SK-N-SH treated with all-trans-retinoic acid at 6 μM for 48 hours (cell line): ENCODE data around the gene TRAK1.

ENCODE experiments used
- ATAC-seq: fragments of 200-7000 bp; cut with Tn5 transposase; 3 replicates; pipeline ENCODE4 v1.9.1; 2020; ENCODE audit warnings: mild to moderate bottlenecking, moderate library complexity
- ARNTL ChIP-seq: fragments of 450-650 bp; formaldehyde crosslinking; IDR thresholded peaks from 2 replicates; pipeline ENCODE4 v1.5.0; 2020; ENCODE audit warnings: low read depth, mild to moderate bottlenecking, moderate library complexity, borderline replicate concordance
- BACH2 ChIP-seq: fragments of 250-450 bp; sonication (Bioruptor Pico); IDR thresholded peaks from 2 replicates; pipeline ENCODE4 v1.9.0; 2021; ENCODE audit warnings: mild to moderate bottlenecking, borderline replicate concordance
- CREB5 ChIP-seq: fragments of 250-450 bp; sonication (Bioruptor Pico); IDR thresholded peaks from 2 replicates; pipeline ENCODE4 v1.5.1; 2020; ENCODE audit warnings: low read depth, mild to moderate bottlenecking, moderate library complexity
- CSDC2 ChIP-seq: fragments of 250-450 bp; sonication (Bioruptor Pico); IDR thresholded peaks from 2 replicates; pipeline ENCODE4 v1.5.0; 2020; ENCODE audit warnings: mild to moderate bottlenecking, moderate library complexity
- ESRRG ChIP-seq: fragments of 250-450 bp; sonication (Bioruptor Pico); IDR thresholded peaks from 2 replicates; pipeline ENCODE4 v1.6.1; 2021; ENCODE audit warnings: mild to moderate bottlenecking
- GLIS3 ChIP-seq: fragments of 250-450 bp; sonication (Bioruptor Pico); IDR thresholded peaks from 2 replicates; pipeline ENCODE4 v1.5.0; 2020; ENCODE audit warnings: mild to moderate bottlenecking, moderate library complexity
- OSR1 ChIP-seq: fragments of 250-450 bp; sonication (Bioruptor Pico); IDR thresholded peaks from 2 replicates; pipeline ENCODE4 v1.8.0; 2022; ENCODE audit warnings: moderate library complexity, mild to moderate bottlenecking, inconsistent platforms
- PPARA ChIP-seq: fragments of 250-450 bp; sonication (Bioruptor Pico); IDR thresholded peaks from 2 replicates; pipeline ENCODE4 v1.5.0; 2020; ENCODE audit warnings: mild to moderate bottlenecking, borderline replicate concordance
- RARB ChIP-seq: fragments of 250-450 bp; sonication (Bioruptor Pico); IDR thresholded peaks from 2 replicates; pipeline ENCODE4 v1.8.0; 2021; ENCODE audit warnings: mild to moderate bottlenecking, moderate library complexity
- SNAI2 ChIP-seq: fragments of 250-450 bp; sonication (Bioruptor Pico); IDR thresholded peaks from 2 replicates; pipeline ENCODE4 v1.5.0; 2020; ENCODE audit warnings: mild to moderate bottlenecking, moderate library complexity
- TCF4 ChIP-seq: fragments of 250-450 bp; sonication (Bioruptor Pico); IDR thresholded peaks from 2 replicates; pipeline ENCODE4 v1.8.0; 2021; ENCODE audit warnings: mild to moderate bottlenecking, moderate library complexity, borderline replicate concordance
- TOX ChIP-seq: fragments of 250-450 bp; sonication (Bioruptor Pico); IDR thresholded peaks from 2 replicates; pipeline ENCODE4 v1.8.0; 2021; ENCODE audit warnings: mild to moderate bottlenecking, moderate library complexity, borderline replicate concordance
- ZC3H10 ChIP-seq: fragments of 250-450 bp; sonication (Bioruptor Pico); IDR thresholded peaks from 2 replicates; pipeline ENCODE4 v1.5.1; 2021; ENCODE audit warnings: mild to moderate bottlenecking, moderate library complexity
- ZFP3 ChIP-seq: fragments of 250-450 bp; sonication (Bioruptor Pico); IDR thresholded peaks from 2 replicates; pipeline ENCODE4 v1.5.0; 2020; ENCODE audit warnings: mild to moderate bottlenecking, moderate library complexity
- ZFP30 ChIP-seq: fragments of 450-650 bp; formaldehyde crosslinking; IDR thresholded peaks from 2 replicates; pipeline ENCODE4 v1.5.0; 2022; ENCODE audit warnings: mild to moderate bottlenecking, moderate library complexity
- ZNF565 ChIP-seq: fragments of 450-650 bp; formaldehyde crosslinking; conservative IDR thresholded peaks from 2 replicates; pipeline ENCODE4 v1.5.0; 2020; ENCODE audit warnings: low read depth, mild to moderate bottlenecking, moderate library complexity
- ZNF70 ChIP-seq: fragments of 450-650 bp; formaldehyde crosslinking; IDR thresholded peaks from 2 replicates; pipeline ENCODE4 v1.5.0; 2020; ENCODE audit warnings: mild to moderate bottlenecking, moderate library complexity
- ZNF8 ChIP-seq: fragments of 450-650 bp; formaldehyde crosslinking; IDR thresholded peaks from 2 replicates; pipeline ENCODE4 v1.5.0; 2020; ENCODE audit warnings: mild to moderate bottlenecking, moderate library complexity
- TF ChIP-seq, protein P1 (sequence below): fragments of 250-450 bp; sonication (Bioruptor Pico); IDR thresholded peaks from 2 replicates; pipeline ENCODE4 v1.8.0; 2020; ENCODE audit warnings: mild to moderate bottlenecking, moderate library complexity, borderline replicate concordance
- TF ChIP-seq, protein P2 (sequence below): fragments of 250-450 bp; sonication (Bioruptor Pico); IDR thresholded peaks from 2 replicates; pipeline ENCODE4 v1.5.0; 2020; ENCODE audit warnings: mild to moderate bottlenecking, moderate library complexity
- TF ChIP-seq, protein P3 (sequence below): fragments of 250-450 bp; sonication (Bioruptor Pico); IDR thresholded peaks from 2 replicates; pipeline ENCODE4 v1.8.0; 2021; ENCODE audit warnings: low read depth, mild to moderate bottlenecking, moderate library complexity, borderline replicate concordance

Gene TRAK1

GRCh38 chr3:42122261-42123011 is 31.3 kb downstream of the TRAK1 start:
- TF ChIP-seq GLIS3 (CRISPR knock-in tag) = no peak
- TF ChIP-seq ZFP3 (CRISPR knock-in tag) = no peak
- no peak for TF ChIP-seq SNAI2
- no peak for TF ChIP-seq CSDC2 (CRISPR knock-in tag)
- no peak for TF ChIP-seq ZNF70 (CRISPR knock-in tag)
- no peak for TF ChIP-seq OSR1 (CRISPR knock-in tag)
- TF ChIP-seq TOX (CRISPR knock-in tag) = no peak
- no peak for TF ChIP-seq ZC3H10
- TF ChIP-seq PPARA = no peak
- TF ChIP-seq ZFP30 (CRISPR knock-in tag) = no peak
- TF ChIP-seq, protein P1, sequence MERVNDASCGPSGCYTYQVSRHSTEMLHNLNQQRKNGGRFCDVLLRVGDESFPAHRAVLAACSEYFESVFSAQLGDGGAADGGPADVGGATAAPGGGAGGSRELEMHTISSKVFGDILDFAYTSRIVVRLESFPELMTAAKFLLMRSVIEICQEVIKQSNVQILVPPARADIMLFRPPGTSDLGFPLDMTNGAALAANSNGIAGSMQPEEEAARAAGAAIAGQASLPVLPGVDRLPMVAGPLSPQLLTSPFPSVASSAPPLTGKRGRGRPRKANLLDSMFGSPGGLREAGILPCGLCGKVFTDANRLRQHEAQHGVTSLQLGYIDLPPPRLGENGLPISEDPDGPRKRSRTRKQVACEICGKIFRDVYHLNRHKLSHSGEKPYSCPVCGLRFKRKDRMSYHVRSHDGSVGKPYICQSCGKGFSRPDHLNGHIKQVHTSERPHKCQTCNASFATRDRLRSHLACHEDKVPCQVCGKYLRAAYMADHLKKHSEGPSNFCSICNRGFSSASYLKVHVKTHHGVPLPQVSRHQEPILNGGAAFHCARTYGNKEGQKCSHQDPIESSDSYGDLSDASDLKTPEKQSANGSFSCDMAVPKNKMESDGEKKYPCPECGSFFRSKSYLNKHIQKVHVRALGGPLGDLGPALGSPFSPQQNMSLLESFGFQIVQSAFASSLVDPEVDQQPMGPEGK (CRISPR knock-in tag) = no peak
- no peak for TF ChIP-seq ZNF565 (CRISPR knock-in tag)
- no peak for ATAC-seq

DNA sequence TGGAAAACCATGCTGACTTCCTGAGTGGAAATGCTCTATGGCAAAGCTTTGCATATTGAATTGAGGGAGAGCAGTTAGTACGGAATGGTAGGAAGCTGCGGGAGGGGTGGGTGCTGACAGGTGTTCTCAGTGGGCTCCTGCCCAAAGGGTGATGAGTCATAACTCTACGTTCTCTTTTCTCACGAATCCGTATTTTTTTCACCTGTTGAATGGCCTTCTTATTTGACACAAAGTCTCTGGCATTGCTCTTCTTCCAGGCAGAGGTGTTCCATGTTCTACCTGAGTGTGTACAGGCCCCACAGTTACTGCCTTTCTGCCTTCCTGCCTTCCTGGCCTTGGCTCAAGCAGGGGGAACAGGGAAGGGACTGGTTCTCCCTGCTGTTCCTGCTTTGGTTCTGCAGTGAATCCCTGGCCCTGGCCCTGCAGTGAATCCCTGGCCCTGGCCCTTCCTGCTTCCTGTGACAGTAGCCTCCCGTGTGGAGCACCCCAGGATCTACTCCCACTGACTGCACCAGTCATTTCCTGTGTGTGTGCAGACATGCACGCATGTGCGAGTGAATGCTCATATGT is 31.9 kb downstream of the TRAK1 start:
- ATAC-seq = no peak

GRCh38 chr3:42123824-42124658 is 32.9 kb downstream of the TRAK1 start:
- ATAC-seq = no peak
- TF ChIP-seq, protein P2, sequence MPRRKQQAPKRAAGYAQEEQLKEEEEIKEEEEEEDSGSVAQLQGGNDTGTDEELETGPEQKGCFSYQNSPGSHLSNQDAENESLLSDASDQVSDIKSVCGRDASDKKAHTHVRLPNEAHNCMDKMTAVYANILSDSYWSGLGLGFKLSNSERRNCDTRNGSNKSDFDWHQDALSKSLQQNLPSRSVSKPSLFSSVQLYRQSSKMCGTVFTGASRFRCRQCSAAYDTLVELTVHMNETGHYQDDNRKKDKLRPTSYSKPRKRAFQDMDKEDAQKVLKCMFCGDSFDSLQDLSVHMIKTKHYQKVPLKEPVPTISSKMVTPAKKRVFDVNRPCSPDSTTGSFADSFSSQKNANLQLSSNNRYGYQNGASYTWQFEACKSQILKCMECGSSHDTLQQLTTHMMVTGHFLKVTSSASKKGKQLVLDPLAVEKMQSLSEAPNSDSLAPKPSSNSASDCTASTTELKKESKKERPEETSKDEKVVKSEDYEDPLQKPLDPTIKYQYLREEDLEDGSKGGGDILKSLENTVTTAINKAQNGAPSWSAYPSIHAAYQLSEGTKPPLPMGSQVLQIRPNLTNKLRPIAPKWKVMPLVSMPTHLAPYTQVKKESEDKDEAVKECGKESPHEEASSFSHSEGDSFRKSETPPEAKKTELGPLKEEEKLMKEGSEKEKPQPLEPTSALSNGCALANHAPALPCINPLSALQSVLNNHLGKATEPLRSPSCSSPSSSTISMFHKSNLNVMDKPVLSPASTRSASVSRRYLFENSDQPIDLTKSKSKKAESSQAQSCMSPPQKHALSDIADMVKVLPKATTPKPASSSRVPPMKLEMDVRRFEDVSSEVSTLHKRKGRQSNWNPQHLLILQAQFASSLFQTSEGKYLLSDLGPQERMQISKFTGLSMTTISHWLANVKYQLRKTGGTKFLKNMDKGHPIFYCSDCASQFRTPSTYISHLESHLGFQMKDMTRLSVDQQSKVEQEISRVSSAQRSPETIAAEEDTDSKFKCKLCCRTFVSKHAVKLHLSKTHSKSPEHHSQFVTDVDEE (CRISPR knock-in tag) = no peak
- TF ChIP-seq, protein P3, sequence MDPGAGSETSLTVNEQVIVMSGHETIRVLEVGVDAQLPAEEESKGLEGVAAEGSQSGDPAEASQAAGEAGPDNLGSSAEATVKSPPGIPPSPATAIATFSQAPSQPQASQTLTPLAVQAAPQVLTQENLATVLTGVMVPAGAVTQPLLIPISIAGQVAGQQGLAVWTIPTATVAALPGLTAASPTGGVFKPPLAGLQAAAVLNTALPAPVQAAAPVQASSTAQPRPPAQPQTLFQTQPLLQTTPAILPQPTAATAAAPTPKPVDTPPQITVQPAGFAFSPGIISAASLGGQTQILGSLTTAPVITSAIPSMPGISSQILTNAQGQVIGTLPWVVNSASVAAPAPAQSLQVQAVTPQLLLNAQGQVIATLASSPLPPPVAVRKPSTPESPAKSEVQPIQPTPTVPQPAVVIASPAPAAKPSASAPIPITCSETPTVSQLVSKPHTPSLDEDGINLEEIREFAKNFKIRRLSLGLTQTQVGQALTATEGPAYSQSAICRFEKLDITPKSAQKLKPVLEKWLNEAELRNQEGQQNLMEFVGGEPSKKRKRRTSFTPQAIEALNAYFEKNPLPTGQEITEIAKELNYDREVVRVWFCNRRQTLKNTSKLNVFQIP (CRISPR knock-in tag) = no peak
- TF ChIP-seq SNAI2 (no peak), ZFP3 (CRISPR knock-in tag) (no peak), RARB (CRISPR knock-in tag) (no peak), GLIS3 (CRISPR knock-in tag) (no peak), ZC3H10 (no peak), OSR1 (CRISPR knock-in tag) (no peak), TOX (CRISPR knock-in tag) (no peak), ZNF70 (CRISPR knock-in tag) (no peak), TCF4 (CRISPR knock-in tag) (no peak), CREB5 (CRISPR knock-in tag) (no peak)

More for the DNA sequence above, 31.9 kb downstream of the TRAK1 start:
- TF ChIP-seq ZFP30 (CRISPR knock-in tag) = no peak
- TF ChIP-seq ARNTL (CRISPR knock-in tag) = no peak
- TF ChIP-seq CSDC2 (CRISPR knock-in tag) = no peak
- no peak for TF ChIP-seq GLIS3 (CRISPR knock-in tag)
- TF ChIP-seq BACH2 (CRISPR knock-in tag) = no peak
- no peak for TF ChIP-seq ESRRG
- TF ChIP-seq, protein P2 (CRISPR knock-in tag) = no peak
- TF ChIP-seq ZNF8 (CRISPR knock-in tag) = no peak
- TF ChIP-seq OSR1 (CRISPR knock-in tag) = no peak
- TF ChIP-seq CREB5 (CRISPR knock-in tag) = no peak
- no peak for TF ChIP-seq SNAI2
- TF ChIP-seq RARB (CRISPR knock-in tag) = no peak
- TF ChIP-seq, all 23 proteins: peak for 0
